ENCODE data around the gene UBE2H.
"Not testable (repeated sequence)": the region's sequence is repeated elsewhere in the genome, so short reads cannot be mapped to it uniquely, and the experiment has no call there.

The UBE2H gene

DNA sequence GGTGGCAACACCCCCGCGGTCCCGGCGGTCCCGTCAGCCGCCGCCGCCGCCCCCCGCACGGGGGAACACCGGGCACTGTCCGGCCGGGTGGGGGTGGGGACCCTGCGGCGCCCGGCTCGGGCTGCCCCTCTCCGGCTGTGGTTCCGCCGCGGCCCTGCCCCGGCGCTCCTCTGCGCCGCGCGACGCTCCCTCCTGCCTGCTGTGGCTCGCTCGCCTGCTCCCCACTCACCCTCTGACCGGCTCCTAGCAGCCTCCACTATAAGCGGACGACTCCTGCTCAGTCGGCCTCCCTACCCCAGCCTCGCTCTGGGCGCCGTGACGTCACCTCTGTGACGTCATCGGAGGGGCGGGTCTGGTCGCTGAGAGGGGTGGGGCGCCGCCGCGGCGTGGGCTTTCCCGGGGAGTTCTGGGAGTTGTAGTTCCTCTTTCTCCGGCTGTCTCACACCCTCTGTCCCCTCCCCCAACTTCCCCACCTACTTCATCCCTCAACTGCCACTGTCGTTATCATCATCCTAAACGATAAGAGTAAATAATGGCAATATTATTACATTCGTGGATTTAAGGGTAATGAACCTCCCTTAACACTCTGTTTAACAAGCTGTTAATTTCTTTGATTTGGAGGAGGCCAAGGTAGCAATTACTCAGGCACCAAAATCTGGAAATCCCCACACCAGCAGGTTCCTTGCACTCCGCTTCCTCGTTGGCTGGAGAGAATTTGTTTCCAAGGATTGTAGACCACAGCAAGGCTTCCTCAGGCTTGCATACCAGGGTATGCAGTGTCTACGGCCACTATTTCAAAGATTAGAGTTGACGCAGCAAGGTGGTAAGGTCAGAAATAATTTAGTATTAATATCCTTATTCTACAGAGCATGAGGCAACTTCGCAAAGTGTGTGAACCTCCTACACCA is at the start of gene UBE2H:
UBE2H (minus strand) TSS at position 308 of the 908 bp plus-strand sequence. CDS start 405 bp downstream, outside the sequence.
- no peak for FAIRE-seq

DNA sequence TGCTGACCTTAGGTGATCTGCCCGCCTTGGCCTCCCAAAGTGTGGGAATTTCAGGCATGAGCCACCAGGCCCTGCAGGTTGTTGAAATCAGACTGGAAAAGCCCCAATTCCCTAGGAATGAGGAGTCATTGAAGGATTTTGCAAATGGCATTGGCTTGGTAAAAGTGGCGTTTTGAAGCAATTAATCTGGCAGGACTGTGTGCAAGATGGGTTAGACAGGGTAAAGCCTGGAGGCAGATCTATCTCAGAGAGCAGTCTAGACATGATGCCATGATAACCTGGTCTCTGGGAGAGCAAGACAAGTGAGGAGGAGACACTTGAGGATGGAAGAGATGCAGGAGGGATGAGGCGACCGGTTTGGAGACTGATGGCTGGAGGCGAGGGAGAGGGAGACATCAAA is 45.7 kb upstream of the UBE2H start:
- FAIRE-seq: no peak

DNA sequence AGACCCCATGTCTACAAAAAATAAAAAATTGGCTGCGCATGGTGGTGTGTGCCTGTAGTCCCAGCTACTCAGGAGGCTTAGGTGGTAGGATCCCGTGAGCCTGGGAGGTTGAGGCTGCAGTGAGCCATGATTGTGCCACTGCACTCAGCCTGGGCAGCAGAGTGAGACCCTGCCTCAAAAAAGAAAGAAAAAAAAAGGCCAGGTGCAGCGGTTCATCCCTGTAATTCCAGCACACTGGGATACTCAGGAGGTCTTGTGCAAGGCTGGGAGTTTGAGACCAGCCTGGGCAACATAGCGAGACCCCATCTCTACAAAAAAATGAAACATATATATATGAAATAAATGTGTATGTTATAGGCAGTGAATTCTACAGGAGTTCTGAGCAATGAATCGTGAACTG is 44.5 kb upstream of the UBE2H start:
- FAIRE-seq: no peak

DNA sequence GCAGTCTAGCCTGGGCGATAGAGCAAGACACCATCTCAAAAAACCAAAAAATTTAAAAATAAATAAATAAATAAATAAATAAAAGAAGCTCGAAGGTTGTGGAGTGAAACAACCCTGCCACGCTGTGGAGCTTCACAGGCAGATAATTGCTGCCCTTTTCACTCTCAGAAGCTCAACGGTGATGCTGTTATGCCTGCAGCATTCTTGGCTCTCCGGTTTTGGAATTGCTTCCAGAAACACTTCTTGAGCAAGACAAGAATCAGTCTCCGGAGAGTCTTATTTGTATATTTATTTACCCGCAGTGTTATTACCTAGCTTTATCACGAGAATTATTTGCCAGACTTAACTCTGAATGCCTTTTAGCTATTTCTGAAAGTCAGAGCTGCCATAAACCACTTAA is 40.5 kb upstream of the UBE2H start:
- no peak for FAIRE-seq

DNA sequence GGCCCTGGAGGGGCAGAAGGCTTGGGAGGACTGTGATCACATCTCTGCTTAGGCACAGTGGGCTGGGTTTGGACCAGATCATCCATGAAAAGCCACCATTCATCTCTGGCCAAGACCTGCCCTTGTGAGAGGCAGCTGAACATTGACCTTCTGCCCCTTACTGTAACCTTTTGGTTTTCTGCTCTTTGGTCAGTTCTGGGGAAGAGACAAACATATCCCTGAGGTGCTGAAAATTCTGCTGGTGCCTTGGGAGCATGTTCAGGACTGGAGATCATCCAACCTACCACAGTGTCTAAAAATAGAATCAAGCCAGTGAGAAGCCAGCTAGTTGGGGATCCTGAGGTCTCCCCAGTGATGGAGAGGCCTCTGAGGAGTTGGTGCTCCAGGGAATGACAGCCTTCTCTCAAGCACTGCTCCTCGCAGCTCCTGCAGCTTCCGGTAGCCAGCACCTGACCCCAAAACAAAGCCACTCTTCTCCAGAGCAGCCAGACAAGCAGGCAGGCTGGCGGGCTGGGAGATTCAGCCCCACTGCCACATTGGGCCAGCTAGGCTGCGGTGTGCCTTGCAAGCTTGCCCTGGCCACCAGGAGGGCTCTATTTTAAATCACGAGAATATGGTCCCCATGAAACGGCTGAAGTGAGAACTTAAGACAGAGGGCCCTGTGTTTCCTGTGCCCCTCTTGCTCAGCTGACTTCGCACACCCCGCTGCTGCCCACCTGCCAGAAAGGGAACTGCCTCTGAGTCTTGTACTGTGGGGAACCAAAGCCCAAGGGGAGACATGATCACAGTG is 37.8 kb upstream of the UBE2H start:
- no peak for FAIRE-seq

DNA sequence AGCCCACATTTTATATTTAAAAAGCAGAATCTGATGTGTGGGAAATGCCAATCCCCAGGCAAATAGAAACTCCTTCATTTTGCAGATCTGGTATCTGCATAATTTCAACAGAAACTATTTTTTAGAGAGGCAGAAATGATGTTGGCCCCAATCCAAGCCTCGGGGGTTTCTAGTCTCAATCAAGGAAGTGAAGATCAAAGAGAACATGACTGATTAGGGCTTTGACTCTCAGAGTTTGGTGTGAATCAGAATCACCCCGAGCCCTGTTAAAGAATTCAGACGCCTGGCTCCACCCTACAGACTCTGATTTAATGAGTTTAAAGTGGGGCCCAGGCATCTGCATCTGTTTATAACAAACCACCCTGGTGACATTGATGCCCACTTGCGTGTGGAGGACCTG is 36.7 kb upstream of the UBE2H start:
- FAIRE-seq: no peak

DNA sequence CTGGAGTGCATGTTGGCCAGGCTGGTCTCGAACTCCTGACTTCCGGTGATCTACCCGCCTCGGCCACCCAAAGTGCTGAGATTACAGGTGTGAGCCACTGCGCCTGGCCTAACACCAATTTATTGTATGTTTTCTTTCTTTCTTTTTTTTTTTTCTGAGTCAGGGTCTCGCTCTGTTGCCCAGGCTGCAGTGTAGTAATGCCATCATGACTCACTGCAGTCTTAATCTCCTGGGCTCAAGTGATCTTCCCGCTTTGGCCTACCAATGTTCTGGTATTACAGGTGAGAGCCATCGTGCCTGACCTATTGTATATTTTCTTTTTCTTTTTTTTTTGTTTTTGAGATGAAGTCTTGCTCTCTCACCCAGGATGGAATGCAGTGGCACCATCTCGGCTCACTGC is 33.8 kb upstream of the UBE2H start:
- no peak for FAIRE-seq

DNA sequence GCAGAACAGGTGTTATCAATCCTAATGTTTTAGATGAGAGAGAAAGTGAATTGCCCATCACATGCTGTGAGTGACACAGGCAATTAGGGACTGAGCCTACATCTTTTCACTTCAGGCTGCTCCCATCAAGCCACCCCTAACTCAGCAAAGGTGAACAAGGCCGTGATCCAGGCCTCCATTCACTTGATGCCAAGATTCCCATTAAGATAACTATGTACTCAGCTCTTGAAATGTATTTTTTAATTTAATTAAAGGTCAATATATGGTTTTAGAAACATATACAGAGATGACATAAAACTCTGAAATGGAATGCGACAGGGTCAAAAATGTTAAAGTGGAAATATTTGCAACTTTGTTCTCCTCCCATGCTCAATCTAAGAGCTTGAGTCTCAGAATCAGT is 27.9 kb upstream of the UBE2H start:
- no peak for FAIRE-seq

DNA sequence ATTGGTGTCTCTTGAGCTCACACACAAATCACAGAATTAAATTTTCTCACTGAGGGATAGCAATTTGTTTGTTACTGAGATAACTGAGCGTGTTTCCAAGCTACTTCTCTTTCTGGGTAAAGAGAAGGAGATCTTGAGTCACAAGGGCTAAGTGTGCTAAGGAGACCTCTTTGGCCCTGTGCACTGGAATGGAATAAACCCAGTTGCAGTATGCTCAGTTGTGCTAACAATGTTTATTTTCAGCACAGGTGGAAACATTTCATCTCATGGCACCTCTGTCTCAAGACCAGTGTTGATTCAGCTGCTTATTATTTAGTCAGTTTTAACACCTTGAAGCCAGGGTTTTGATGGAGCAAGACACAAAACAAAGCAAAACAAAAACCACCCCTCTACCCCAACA is 22.5 kb upstream of the UBE2H start:
- FAIRE-seq: no peak

DNA sequence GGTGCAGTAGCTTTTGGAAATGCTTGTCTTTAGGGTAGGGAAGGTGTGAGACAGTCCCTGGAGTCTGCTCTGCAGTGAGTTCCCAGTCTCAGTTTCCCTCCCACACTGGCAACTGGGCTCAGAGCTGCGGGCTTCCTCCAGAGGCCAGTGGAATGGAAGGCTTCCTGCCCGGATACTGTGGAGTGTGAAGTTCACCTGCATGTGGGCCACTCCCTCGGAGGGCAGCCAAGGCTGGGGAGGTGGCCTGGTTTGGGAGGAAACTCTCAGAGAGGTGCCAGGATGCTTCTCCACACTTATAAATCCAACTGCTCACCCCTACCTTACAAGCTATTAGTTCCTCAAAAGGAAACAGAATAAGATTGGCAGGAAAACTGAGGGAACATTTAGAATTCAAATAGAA is 18.1 kb upstream of the UBE2H start:
- FAIRE-seq: no peak

DNA sequence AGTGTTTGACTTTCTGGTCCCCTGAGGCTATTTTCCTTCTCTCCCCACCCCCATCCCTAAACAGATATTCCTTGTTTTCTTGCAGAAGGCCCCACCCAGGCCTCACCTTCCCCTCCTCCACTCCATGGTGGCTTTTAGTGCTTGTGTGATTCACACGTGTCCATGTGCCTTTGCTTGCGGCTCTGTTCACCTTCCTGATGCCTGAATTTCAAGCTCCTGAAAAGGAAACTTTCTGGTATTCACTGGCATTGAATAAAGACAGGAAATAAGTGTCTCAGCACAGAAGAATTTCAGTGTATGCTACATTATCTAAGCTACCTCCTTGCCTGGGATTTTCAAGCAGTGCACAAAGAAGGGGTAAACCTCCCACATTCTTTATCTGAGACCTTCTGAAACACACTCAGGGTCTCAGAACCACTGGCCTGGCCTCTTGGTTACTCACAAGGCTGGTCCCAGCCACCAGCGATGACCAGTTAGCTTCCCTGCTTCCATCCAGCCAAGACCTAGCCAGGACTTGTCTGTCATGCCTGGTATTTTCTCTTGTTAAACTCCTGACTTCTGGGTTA is 17.2 kb upstream of the UBE2H start:
- FAIRE-seq: no peak

DNA sequence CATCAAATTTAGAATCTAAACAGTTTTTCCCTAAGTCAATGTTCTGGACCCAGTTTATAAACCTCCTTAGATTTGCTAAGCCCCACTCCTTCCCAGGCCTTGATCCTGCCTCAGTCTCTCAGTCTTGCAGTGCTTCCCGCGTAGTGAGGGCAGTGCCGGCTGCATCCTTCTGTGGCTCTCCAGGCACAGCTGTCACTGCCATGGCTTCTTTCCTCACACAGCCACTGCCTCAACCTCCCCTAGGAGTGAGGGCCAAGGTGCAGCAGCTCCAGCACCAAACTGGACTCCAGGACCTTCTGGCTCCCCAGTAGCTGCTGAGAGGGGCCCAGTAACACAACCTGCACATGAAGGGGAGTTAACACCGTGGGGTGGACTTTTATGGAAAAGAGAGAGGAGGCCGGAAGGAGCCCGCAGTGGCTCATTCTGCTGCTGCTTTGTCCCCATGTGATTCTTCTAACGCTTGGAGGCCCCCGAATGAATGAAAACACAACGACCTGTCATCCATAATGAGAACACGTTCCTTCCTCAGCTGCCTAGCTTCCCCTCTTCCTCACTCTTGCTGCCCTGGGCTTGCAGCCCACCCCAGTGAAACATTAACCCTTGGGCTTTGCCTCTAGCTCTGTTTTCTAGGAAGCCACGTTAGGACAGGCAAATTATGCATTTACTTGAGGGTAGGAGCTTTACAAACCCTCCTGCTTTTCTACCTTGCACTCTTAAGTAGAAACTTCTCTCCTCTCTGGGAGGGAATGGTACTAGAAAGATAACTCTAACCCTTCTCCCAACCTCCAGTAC is 16.0 kb upstream of the UBE2H start:
- FAIRE-seq: no peak

DNA sequence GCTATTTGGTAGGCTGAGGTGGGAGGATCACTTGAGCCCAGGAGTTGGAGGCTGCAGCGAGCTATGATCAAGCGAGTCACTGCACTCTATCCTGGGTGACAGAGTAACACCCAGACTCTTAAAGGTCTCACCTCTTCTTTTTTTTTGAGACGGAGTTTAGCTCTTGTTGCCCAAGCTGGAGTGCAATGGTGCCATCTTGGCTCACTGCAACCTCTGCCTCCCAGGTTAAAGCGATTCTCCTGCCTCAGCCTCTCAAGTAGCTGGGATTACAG is 7.4 kb upstream of the UBE2H start:
- FAIRE-seq: not testable (repeated sequence)

DNA sequence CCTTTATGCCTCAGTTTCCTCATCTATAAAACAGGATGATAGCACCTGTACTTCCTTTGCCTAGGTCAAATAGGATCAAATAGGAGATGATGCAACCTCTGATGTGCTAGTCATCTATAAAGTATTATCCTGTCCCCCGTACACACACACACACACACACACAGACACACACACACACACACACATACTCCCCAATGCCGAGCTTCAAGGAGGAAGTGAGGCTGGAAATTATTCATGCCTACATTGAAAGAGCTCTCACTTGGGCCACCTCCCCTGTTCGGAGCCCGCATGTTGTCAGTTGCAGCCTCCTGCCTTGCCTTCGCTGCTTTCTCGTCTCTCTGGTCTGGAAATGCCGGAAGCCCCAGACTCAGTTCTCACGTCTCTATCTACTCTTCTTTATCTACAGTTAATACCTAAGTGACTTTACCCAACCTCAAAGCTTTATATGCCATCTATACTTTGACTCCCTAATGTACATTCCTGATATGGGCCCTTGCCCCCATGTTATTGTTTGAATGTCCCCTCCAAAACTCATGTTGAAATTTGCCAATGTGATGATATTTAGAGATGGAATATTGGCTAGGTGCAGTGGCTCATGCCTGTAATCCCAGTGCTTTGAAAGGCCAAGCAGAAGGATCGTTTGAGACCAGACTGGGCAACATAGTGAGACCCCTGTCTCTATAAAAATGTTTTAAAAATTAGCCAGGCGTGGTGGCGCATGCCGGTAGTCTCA is 6.9 kb upstream of the UBE2H start:
- FAIRE-seq: no peak

DNA sequence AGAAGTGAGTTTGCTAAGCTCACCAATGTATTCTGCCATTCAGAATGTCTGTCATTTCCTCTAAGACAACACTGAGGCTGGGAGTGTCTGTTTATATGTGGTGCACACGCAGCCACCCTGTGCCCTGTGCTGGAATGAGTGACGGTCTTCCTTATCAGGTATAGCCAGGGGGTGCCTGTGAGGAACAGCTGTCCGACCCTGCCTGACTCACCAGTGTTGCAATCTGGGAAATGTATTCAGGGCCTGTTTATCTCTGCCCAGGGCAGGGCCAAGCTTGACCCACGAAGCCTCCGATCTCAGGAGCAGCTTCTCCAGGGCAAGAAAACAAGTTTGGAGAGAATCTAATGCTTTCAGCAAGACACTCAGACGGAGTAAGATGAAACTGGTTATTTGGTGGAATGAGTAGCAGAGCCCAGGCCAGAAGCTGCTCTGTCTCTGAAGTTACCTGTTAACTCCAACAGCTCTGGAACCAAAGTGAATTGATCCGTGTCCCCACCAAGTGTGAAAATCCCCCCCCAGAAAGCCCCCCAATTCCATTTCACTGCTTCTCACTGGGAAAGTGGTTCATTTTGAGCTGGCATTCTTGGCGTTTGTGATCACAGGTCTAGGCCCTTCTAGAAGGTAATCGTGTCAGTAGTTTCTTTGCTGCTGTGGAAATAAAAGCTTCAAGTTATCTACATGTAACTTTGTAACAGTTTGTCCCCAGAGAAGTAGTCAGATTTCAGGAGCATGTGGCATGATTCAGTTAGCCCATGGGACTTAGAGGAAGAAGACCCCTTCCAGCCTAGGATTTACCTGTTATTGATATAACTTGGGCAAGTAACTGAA is 6.1 kb upstream of the UBE2H start:
- FAIRE-seq: no peak

DNA sequence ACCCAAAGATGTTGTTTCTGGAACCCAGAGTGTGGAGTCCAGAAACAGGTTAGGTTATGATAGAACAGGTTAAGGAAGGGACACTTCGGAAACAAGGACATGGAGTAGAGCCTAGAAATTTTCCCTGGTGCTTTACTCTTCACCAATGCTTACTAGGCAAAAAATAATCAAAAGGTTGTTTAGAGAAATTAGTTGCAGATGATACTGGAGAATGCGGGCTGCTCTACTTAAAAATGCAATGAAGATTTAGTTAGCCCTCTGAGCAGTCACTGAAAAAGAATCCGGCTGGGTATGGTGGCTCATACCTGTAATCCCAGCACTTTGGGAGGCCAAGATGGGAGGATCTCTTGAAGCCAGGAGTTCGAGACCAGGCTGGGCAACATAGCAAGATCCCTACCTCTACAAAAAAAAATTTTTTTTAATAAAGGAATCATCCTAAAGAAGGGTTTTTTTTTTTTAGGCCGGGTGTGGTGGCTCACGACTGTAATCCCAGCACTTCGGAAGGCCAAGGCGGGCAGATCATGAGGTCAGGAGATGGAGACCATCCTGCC is 3.3 kb upstream of the UBE2H start:
- no peak for FAIRE-seq

DNA sequence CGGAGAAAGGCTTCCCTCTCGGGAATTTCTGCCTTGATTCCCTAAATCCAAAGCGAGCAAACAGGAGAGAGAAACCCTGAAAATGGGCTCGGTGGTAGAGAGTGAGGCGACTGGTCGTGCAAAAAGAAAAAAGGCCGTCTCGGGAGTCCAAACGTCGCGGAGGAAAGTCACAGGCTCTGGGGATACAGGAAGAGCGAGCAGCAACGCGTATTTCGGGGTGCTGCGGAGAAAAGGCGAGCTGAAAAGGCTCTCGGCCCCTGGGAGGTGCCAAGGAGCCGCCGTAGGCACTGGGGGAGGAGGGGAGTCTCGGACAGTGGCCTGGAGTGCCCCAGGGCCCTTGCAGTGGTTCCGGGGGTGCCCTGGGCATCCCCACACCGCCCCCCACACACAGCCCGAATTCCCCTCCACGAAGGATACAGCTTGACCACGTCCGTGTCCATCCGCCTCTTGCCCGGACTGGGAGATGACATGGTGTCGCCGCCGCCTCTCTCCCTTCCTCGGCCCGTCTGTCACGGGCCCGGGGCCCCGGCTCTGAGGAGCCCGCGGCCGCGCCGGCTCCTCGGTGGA is 591 bp downstream of the UBE2H start:
- FAIRE-seq: no peak

DNA sequence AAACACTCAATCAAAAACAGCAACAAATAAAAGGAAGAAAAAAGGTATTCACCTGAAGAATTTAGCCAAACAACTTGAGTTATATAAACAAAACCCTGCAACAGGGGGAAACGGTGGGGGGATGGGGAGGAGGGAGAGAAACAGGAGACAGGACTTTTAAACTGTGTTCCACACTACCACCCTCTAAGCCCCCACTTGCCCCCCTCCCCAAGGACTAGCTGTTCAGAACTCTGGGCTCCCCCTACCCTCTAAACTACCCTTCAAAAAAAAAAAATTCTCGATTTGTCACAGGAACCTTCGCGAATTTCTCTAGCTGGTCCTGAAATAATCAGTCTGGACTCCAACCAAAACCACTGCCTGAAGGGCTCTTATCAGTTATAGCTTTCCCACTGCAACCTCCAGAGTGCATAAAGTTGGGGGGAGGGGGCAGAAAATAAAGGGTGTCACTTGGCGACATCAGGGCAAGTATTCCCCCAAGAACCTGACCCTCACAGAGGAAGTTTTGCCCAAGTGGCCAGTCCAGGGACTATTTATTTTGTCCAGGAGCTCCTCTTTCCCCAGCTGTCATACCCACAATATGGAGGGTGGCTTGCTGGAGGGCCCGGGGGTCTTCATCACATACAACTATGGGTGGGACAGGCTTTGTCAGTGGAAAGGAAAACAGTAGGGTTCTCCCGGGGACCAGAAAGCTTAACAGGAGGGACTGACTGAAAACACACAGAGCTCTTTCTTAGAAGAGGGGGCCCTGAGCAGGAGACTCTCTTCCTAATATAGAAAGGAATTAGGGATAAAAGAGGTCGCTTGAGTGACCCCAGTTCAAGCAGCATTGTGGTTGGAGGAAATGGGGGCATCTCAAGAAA is 1.3 kb downstream of the UBE2H start:
- no peak for FAIRE-seq

DNA sequence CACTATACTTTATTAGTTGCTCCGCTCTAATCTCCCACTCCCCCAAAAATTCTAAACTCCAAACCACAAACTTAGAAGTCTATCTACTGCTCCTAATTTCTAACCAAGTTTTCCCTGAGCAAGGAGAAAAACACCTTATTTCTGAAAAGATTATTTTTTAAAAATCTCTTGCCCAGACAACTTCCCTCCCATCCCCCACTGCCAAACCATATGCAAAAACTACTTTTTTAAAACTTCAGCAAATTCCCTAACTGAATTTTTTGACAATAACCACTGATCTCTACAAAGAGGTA is 1.9 kb downstream of the UBE2H start:
- FAIRE-seq: no peak

All from endometrium (tissue), 2 donors.